GM19193 (cell line): ENCODE results near the gene CLCA1.

Experiments
- POLR2A ChIP-seq: IDR thresholded peaks from 4 replicates; pipeline ENCODE4 v1.6.1; 2011; ENCODE audit not compliant: insufficient read depth, insufficient read length; ENCODE audit errors: extremely low read depth

The CLCA1 gene

GRCh38 chr1:86481966-86482365 is 13.2 kb downstream of the CLCA1 start:
- no peak for TF ChIP-seq POLR2A

- no peak for TF ChIP-seq POLR2A
Measured at GRCh38 chr1:86487131-86487810, 18.5 kb downstream of the CLCA1 start.

GRCh38 chr1:86487811-86488141 is 19.0 kb downstream of the CLCA1 start:
- no peak for TF ChIP-seq POLR2A

- TF ChIP-seq POLR2A = no peak
Measured at GRCh38 chr1:86489242-86489878, 20.6 kb downstream of the CLCA1 start.

DNA sequence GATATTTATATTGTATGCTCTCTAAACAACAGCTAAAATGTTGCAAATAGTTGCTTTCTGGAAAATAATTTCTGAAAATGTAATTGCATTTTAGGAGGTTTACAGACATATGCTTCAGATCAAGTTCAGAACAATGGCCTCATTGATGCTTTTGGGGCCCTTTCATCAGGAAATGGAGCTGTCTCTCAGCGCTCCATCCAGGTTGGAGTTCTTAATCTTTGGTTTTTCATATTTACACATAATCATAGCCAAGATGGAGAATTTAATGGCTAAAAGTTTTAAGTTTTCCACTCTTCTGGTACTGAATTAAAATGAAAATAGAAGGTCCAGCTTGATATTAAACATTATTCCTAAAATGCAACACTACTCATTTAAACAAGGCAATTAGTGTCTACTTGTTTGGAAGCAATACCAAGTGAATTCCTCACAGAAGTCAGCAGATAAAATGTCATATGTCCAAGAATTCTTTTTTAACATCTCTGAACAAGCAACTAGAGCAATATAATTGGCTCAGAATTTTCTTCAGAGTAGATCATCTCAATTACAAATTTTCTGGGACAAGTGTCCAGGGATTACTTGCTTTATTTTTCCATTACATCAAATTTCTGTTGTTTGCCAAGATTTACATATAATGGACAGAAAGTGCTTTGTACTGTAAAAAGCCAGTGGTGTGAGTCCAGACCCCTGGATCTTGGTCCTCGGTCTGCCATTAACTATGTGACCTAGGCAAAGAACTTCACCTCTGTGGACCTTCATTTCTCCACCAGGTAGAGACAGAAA is 22.6 kb downstream of the CLCA1 start:
- TF ChIP-seq POLR2A = no peak

- no peak for TF ChIP-seq POLR2A
Measured at GRCh38 chr1:86498281-86498680, 29.6 kb downstream of the CLCA1 start.

GRCh38 chr1:86499987-86500593 is 31.4 kb downstream of the CLCA1 start:
- TF ChIP-seq POLR2A = no peak

- no peak for TF ChIP-seq POLR2A
Measured at GRCh38 chr1:86500714-86501113, 32.0 kb downstream of the CLCA1 start.

DNA sequence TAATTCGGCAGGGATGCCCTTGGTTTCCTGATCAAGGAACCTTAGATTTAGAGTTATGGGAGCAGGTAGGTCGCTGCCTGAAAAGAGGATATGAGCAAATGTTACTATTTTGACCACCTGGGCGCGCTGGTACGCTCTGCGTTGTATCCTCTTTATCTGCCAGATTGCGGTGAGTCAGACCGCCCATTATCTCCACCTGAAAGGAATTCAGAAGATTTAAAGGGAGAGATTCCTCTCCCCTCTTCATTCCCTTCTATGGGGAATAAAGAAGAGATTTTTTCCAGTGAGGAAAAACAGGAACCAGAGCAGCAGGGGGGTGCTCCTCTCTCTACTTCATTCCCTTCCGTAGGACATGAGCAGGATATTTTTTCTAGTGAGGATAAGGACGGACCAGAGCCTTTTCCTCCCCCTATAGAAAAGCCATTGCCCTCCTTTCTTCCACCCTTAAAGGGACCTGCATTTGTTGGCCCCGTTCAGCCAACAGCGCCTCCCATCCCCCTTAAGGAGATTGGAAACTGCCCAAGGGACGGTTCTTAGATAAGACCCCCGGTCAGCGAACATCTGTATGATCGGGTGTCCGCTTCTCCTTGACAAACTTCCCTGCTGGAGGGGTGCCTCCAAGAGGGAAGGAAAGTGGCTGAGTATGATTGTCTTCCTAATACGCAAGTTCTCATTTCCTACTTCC is 34.1 kb downstream of the CLCA1 start:
- no peak for TF ChIP-seq POLR2A

GRCh38 chr1:86503406-86504136 is 34.8 kb downstream of the CLCA1 start:
- no peak for TF ChIP-seq POLR2A

- TF ChIP-seq POLR2A = no peak
Measured at GRCh38 chr1:86504137-86504479, 35.4 kb downstream of the CLCA1 start.

DNA sequence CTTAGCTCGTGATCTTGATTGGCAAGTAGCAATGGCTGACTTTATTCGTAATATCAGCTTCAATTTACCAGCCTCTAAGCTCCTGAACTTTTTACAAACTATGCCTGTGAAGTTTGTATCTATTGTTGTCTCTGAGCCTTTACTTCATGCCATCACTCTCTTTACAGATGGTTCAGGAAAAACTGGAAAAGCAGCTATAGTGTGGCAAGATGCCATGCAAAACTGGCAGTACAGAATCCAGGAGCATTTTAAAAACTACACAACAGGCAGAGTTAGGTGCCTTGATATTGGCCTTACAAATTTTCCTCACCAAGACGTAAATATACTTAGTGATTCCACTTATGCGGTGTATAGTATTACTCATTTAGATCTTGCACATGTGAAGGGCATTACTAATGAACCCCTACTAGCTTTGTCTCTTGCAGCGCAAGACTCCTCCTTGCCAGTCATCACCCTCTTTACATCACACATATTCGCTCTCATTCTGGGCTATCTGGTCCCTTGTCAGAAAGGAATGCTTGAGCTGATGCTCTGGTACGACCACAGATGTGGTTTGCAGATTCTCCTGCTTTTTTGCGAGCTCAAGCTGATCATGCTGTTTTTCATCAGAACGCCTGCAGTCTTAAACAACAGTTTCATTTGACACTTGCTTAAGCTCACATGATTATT is 36.3 kb downstream of the CLCA1 start:
- no peak for TF ChIP-seq POLR2A

GRCh38 chr1:86505564-86505902 is 36.8 kb downstream of the CLCA1 start:
- TF ChIP-seq POLR2A = no peak
